GM13976 (cell line): ENCODE results near the gene DCTD.

Experiments
- DNase-seq: peaks from one replicate; pipeline ENCODE4 v3.0.0; 2012; ENCODE audit warnings: low spot score
- in situ Hi-C: fragments of 300-500 bp; cut with MboI; formaldehyde crosslinking; loops from one replicate; pipeline ENCODE4 v1.12.0; 2022; ENCODE audit warnings: low sequenced_read_pairs, mixed read lengths, inconsistent platforms; ENCODE audit not compliant: unreplicated experiment
- TF ChIP-seq, protein P1 (sequence below): IDR thresholded peaks from 2 replicates; pipeline ENCODE4 v1.5.1; 2012; ENCODE audit warnings: borderline replicate concordance, mild to moderate bottlenecking; ENCODE audit not compliant: insufficient read depth; ENCODE audit errors: extremely low read depth, missing control alignments, control extremely low read depth

The DCTD gene

DNA sequence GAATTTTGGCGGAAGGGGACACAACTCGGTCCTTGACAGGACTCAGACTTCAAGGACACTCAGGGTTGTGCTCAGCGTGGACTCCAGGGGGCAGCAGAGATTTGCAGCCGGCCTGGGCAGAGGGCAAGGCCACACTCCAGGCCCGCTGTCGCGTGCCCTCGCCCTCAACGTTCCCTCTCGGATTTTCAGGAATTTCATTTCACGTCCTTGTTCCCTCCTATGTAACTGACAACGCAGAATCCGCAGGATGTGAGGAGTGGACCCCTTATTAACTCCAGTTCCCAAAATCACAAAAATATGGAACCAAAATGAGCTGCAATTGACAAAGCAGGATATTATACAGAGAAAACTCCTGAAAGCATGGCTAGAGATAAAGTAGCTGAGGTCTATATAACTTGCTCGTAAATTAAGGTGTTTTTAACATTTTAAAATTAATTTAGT is 21.0 kb upstream of the DCTD start:
- in situ Hi-C loops = loop anchor here (10.0 kb wide), 1 partner anchor 317 kb away; no protein-coding TSS in a partner anchor

DNA sequence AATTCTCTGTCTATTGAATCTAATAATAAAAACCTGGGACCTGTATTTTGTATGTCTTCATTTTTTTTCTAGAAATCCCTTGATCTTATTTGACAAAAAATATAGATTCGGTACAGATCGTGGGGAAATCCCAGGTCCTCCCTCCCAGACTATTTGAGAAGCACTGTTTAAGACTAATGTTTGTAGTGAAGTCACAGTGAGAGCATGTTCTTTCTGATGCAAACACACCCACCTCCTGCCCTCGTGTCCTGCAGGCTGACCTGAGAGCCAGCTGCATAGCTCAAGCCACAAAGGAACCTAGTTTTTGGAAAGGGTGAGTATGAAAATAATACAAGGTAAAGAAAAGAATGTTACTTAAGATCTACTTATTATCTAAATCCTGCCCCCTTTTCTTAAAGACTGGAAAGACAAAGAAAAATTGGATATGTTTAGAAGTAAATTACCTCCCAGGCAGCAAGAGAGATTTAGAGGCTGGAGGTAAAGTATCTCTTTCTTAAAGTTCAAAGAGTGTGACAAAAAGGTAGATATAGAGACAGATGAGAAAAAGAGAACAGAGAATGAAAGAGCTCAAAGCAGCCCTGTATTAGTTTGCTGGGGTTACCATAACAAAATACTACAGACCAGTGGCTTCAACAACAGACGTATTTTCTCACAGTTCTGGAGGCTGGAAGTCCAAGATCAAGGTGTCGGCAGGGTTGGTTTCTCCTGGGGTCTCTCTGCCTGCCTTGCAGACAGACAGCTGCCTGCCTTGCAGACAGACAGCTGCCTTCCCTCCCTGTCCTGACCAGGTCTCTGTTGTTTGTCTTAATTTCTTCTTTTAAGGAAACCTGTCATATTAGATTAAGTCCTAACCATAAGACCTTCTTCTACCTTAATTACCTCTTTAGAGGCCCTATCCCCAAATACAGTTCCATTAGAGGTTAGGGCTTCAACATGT is 20.4 kb upstream of the DCTD start:
- no peak for DNase-seq
- TF ChIP-seq, protein P1, sequence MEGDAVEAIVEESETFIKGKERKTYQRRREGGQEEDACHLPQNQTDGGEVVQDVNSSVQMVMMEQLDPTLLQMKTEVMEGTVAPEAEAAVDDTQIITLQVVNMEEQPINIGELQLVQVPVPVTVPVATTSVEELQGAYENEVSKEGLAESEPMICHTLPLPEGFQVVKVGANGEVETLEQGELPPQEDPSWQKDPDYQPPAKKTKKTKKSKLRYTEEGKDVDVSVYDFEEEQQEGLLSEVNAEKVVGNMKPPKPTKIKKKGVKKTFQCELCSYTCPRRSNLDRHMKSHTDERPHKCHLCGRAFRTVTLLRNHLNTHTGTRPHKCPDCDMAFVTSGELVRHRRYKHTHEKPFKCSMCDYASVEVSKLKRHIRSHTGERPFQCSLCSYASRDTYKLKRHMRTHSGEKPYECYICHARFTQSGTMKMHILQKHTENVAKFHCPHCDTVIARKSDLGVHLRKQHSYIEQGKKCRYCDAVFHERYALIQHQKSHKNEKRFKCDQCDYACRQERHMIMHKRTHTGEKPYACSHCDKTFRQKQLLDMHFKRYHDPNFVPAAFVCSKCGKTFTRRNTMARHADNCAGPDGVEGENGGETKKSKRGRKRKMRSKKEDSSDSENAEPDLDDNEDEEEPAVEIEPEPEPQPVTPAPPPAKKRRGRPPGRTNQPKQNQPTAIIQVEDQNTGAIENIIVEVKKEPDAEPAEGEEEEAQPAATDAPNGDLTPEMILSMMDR = no peak
- in situ Hi-C loops = loop anchor here (10.0 kb wide), 1 partner anchor 317 kb away; no protein-coding TSS in a partner anchor

More for the DNA sequence above, 21.0 kb upstream of the DCTD start:
- DNase-seq = peak; percentile 80
- TF ChIP-seq, protein P1 = peak; percentile 94

DNA sequence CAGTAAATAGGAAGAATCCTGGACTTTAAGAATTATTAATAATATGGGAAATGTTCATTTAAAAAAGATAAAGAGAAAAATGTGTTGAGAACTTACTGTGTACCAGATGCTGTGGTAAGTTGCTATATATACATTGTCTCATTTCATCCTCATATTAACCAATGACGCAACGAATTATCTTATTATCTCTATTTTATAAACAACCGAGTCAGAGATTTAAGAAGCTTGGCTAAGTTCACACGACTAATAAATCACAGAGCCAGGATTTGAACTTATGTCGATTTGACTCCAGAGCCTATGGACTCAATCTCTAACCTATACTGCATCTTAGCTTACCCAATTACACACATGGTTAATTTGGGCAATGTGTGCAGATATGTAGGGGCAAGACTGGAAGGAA is 15.5 kb upstream of the DCTD start:
- in situ Hi-C loops = loop anchor here (10.0 kb wide), 1 partner anchor 322 kb away; no protein-coding TSS in a partner anchor
- no peak for DNase-seq
- TF ChIP-seq, protein P1 = no peak

DNA sequence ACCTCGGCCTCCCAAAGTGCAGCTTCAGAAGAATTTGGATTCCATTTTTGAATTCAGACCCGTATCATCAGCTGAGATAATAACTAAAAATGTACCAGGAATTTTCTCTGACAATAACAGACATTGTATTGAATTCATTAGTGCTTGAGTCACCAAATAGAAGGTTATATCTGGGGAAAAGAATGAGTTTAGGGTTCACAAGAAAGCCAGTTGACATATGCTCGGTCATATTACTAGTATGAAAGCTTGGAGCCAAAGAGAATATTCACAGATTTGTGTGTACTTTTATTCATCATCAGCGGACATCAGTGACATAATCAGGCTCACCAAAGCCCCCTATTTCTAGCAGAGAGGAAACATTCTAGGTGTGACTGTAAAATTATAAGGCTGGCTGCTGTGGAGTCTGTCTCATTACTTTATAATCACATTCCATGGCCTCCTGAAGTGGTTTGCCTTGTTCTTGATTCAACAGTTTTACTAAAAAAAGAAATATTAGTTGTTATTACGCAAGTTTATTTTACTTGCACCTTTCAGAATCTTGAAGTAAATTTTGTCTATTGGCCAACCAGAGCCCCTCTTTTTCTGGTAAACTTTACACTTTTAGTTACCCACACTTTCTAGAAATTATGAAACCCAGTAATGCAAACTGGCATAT is 14.6 kb upstream of the DCTD start:
- in situ Hi-C loops = loop anchor here (10.0 kb wide), 1 partner anchor 323 kb away; no protein-coding TSS in a partner anchor
- TF ChIP-seq, protein P1 = no peak

DNA sequence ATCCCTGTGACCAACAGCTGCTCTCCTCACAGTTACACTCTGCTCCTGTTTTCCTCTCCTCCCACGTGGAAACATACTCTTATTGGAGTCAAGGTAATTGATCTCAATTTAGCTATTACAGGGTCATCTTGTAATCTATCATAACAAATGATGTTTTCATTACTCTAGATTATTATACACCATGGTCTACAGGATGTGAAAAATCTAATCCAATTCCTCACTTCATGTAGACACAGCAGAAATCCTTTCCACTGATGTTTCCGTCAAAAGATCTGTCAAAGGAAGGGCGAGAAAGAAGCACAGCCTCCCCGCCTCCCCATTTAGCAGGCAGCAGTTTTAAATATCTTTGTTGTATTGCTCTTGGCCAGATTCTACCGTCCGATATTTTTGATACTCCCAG is 13.7 kb upstream of the DCTD start:
- DNase-seq = no peak
- in situ Hi-C loops = loop anchor here (10.0 kb wide), 1 partner anchor 324 kb away; no protein-coding TSS in a partner anchor
- TF ChIP-seq, protein P1 = no peak

More for the DNA sequence above, 14.6 kb upstream of the DCTD start:
- DNase-seq = no peak

DNA sequence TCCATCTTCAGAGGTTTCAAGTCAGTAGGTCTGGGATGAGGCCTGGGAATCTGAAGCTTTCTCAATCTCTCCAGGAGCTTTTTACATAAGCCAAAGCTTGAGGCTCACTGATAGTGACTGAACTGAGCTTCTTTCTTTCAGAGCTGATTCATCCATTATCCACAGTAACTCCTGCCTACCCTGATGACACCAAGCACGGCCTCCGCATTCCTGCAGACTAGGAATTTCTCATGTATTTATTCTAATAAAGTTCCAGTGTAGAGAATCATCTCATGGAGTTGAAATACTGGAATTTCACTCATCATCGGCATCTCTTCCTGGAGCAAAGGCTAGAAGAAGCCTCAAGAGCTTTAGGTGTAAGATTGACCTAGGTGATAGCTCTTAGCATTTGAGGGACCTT is 12.1 kb upstream of the DCTD start:
- TF ChIP-seq, protein P1 = no peak
- in situ Hi-C loops = no loop called here
- no peak for DNase-seq
